Brain microvascular endothelial cell (primary cell): Measurements from ENCODE around the gene MAP3K13.
"Not testable (repeated sequence)": the region's sequence is repeated elsewhere in the genome, so short reads cannot be mapped to it uniquely, and the experiment has no call there.

ENCODE experiments used
- DNase-seq: peaks from one replicate; pipeline ENCODE4 v3.0.0-alpha.2; 2020
- H3K27ac ChIP-seq: fragments of 250-450 bp; sonication (Bioruptor Pico); 2 replicates; pipeline ENCODE4 v1.5.1; 2020; ENCODE audit warnings: mild to moderate bottlenecking, moderate library complexity
- H3K27me3 ChIP-seq: fragments of 250-450 bp; sonication (Bioruptor Pico); replicated peaks from 2 replicates; pipeline ENCODE4 v1.5.1; 2020; ENCODE audit warnings: mild to moderate bottlenecking
- H3K36me3 ChIP-seq: fragments of 250-450 bp; sonication (Bioruptor Pico); replicated peaks from 2 replicates; pipeline ENCODE4 v1.5.1; 2020; ENCODE audit warnings: mild to moderate bottlenecking
- H3K4me3 ChIP-seq: 2 replicates; pipeline ENCODE4 v1.5.1; 2011; ENCODE audit warnings: low read depth, mild to moderate bottlenecking, control low read depth, low read length, moderate library complexity
- CTCF ChIP-seq: IDR thresholded peaks from 2 replicates; pipeline ENCODE4 v1.5.1; 2011; ENCODE audit warnings: low read depth, mild to moderate bottlenecking, moderate library complexity, low read length, control low read depth, inconsistent platforms; ENCODE audit errors: missing control alignments
- in situ Hi-C: cut with HindIII; loops from 2 replicates; pipeline ENCODE4 v1.10.0; 2017; ENCODE audit warnings: low sequenced_read_pairs, low pct_ligation_motif_present

MAP3K13 gene

DNA sequence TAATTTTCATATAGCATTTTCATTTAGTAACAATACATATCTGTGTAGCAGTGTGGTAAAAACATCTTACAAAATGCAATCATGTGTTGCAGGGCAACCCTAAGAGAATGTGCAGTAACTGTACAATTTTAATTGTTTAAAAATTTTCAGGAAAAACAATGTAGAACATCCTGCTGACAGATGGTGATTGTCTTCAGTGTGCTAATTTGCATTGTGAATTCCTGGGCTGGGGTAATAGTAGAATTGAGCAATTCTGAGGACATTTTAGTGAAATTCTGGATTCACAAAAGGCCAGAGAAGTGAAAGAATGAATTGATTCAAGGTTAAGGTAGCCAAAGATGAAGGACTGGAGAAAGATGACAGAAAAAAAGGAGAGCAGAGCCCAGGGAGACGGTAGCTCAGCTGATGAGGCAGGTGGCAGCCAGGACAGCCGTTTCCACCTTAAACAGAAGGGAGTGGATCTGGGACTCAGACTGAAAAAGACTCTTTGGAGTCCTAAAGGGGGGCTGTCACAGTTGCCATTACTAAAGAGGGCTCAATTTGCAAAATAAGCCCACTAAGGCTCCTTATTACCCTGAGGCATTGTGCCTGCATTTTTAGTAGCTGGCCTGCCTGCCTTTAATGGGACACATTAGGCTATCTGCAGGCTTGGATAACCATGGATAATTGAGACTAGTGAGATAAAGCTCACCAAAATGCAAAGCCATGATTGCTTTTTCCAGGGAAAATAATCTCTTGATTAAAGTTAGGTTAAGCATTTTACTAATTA lies 8.6 kb downstream of the MAP3K13 start:
- Histone ChIP-seq H3K36me3 (no peaks in the 10 kb centered on the region), H3K27me3 (no peaks in the 10 kb centered on the region), H3K27ac (no peak overlapping the region), H3K4me3 (no peak overlapping the region)
- no peak for DNase-seq
- in situ Hi-C loops: no loop called here
- no peak for TF ChIP-seq CTCF

GRCh38 chr3:185381320-185382058 lies 18.6 kb downstream of the MAP3K13 start:
- no peaks in the 10 kb centered on the region for H3K27me3 ChIP-seq
- no peak for TF ChIP-seq CTCF
- DNase-seq: no peak
- no peak overlapping the region for H3K27ac ChIP-seq
- no peak overlapping the region for H3K4me3 ChIP-seq
- H3K36me3 ChIP-seq: no peaks in the 10 kb centered on the region
- in situ Hi-C loops: no loop called here

- no peak for TF ChIP-seq CTCF
- in situ Hi-C loops: no loop called here
- H3K4me3 ChIP-seq: no peak overlapping the region
- H3K36me3 ChIP-seq: no peaks in the 10 kb centered on the region
- no peak for DNase-seq
- no peaks in the 10 kb centered on the region for H3K27me3 ChIP-seq
- H3K27ac ChIP-seq: no peak overlapping the region
These were observed 19.2 kb downstream of the MAP3K13 start for GRCh38 chr3:185382154-185382553.

DNA sequence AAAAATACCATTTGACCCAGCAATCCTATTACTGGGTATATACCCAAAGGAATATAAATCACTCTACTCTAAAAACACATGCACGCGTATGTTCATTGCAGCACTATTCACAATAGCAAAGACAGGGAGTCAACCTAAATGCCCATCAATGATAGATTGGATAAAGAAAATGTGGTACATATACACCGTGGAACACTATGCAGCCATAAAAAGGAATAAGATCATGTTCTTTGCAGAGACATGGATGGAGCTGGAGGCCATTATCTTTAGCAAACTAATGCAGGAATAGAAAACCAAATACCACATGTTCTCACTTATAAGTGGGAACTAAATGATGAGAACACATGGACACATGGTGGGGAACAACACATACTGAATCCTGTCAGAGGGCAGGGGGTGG lies 23.6 kb downstream of the MAP3K13 start:
- in situ Hi-C loops, H3K27ac ChIP-seq, H3K27me3 ChIP-seq: not testable (repeated sequence)

DNA sequence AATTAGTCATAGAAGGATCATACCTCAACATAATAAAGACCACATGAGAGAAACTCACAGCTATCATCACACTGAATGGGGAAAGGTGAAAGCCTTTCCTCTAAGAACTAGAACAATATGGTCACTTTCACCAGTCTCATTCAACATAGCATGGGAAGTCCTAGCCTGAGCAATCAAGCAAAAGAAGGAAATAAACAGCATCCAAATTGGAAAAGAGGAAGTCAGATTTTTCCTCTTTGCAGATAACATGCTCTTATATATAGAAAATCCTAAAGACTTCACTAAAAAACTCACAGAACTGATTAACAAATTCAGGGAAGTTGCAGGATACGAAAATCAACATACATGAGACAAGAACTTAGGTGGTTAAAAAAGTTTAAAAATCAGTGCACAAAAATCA lies 24.7 kb downstream of the MAP3K13 start:
- no peak overlapping the region for H3K27ac ChIP-seq
- in situ Hi-C loops: no loop called here
- H3K4me3 ChIP-seq: no peak overlapping the region
- H3K36me3 ChIP-seq: no peaks in the 10 kb centered on the region
- TF ChIP-seq CTCF: no peak
- no peak for DNase-seq
- no peaks in the 10 kb centered on the region for H3K27me3 ChIP-seq

More for the DNA sequence above, 23.6 kb downstream of the MAP3K13 start:
- not testable (repeated sequence) for DNase-seq, H3K4me3 ChIP-seq, H3K36me3 ChIP-seq

DNA sequence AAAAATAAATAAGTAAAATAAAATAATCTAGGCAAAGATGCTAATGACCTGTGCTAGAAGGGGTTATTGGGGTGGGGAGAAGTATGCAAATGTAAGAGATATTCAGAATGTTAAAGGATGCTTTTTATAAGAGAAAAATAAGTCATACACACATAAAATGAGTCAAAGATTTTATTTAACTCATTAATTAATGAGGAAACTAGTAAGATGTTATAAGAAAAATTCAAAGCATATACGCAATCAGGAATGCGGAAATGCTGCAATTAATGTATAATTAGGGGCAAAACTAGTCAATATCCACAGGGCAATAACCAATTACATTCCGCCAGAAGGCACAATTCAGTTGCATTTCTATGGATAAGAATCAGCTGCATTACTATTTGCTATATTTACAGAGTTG lies 30.1 kb downstream of the MAP3K13 start:
- no peaks in the 10 kb centered on the region for H3K27me3 ChIP-seq
- H3K27ac ChIP-seq: no peak overlapping the region
- no peak for TF ChIP-seq CTCF
- H3K36me3 ChIP-seq: no peaks in the 10 kb centered on the region
- DNase-seq: no peak
- in situ Hi-C loops: no loop called here
- no peak overlapping the region for H3K4me3 ChIP-seq
